ENCODE results near the gene TMEM132C.

The TMEM132C gene

DNA sequence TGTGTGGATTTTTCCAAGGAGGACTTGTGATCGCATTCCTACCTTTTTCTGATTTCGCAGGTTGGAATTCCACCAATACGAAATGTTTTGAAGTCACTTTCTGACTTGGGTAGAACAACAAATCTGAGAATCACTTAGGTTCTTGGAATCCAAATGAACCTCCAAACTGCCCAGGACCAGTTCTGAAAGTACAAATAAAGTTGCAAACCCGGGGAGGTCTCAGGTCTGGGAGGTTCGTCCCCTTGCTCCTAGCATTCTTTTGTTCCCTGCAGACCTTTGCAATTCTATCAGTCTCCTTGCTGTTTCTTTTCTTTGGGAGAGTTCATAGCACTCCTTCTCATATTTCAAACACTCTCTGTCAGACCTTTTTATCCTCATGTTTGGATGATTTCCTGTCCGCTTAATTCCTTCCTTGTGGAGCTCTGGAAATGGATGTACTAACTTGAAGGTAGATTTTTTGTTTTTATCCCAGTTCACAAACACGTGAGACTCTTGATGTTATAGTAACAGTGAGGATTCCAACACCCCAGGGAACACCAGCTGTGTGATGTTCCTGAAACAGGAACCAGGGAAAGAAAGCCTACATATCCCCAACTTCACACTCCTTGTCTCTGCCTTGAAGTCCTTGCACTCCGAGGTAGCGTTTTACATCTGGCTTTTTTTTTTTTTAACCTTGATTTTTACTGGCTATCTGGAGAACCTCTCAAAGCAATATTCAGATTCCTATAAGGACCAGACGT, 70.6 kb downstream of the TMEM132C start:
- in situ Hi-C loops (cut with MboI; ENCODE audit: low sequenced_read_pairs): no loop called here

DNA sequence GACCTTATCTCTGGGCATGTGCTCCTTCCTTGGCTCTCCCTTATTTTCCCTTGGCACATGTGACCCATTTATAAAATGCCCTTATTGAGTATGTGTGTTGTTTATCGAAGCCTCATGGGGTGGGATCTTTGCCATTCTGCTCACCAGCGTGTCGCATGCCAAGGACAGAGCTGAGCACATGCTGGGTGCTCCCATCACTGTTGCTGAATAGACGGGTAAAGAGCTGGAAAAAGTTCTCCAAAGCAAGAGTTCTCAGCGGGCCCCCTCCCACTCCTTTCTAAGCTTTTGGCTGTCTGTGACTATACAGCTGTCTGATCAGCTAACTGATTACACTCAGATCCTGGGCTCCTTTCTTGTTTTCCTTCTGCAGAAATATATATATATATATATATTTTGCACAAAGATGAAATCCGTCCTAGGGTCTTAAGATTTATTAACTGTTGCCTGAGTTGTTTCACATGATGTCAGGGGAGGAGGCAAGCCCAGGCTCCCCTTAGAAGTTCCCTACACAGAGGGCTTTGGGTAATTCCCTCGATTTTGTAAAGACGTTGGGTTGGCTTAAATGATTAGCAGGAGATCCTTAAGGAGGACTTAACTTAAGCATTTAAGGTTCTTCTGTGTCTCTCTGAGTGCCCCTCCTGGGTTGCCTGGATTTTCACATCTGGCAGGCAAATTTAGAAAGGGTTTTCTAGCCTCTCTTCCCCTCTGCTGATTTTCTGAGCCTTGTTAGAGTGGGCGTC, 71.6 kb downstream of the TMEM132C start:
- in situ Hi-C loops (cut with MboI; ENCODE audit: low sequenced_read_pairs): no loop called here

DNA sequence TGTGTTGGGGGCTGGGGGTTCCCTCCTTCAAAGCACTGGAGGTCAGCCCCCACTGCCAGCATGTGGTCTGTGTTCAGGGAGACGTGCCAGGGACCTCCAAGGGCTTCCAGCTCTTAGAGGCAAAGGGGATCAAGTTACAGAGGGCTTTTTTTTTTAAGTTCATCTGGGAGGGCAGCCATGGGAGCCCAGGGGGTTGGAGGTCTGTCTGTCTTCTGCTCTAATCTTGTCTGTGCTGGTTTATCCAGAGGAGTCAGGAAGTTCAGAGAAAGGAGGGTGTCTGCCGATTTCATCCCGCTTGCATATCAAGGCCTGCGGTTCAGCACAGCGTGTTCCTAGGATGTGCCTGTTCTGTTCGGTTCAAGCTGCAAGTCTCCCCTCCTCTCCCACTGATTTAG, 72.2 kb downstream of the TMEM132C start:
- in situ Hi-C loops (cut with MboI; ENCODE audit: low sequenced_read_pairs): no loop called here

DNA sequence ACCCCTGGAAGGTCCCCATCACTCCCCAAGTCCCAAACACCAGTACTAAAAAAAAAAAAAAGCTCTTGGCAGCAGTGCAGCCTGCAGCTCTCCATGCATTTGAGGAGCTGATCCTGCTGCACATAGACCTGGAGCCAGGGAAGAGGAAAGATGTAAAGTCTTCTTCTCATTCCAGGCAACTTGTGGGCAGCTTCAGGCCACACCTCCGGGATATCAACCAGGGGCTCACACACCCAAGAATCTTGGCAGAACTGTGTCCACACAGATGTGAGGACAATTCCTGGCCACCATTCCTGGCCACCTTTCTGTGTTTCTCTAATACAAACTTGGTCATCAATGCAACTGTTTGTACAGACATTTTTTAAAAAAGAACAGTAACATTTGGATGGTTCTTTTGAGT, 72.7 kb downstream of the TMEM132C start:
- in situ Hi-C loops (cut with MboI; ENCODE audit: low sequenced_read_pairs): no loop called here

DNA sequence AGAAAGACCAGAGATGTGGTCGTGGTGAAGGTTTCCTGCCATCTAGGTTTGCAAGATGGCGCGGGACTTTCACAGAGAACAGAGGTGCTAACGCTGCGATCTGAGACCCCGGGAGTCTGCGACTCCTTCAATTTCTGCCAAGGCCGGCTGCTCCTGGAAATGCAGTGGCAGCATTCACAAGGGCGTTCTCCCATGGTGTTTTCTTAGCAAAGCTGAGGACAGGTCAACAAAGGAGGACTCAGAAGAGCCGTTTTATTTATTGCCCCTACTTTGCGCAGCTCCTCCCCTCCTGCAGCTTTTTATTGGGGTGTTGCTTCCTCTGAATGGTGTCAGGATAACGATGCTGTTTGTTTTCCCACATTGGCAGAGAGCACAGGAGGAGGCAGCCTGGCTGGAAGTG, 86.3 kb downstream of the TMEM132C start:
- in situ Hi-C loops (cut with MboI; ENCODE audit: low sequenced_read_pairs): no loop called here

DNA sequence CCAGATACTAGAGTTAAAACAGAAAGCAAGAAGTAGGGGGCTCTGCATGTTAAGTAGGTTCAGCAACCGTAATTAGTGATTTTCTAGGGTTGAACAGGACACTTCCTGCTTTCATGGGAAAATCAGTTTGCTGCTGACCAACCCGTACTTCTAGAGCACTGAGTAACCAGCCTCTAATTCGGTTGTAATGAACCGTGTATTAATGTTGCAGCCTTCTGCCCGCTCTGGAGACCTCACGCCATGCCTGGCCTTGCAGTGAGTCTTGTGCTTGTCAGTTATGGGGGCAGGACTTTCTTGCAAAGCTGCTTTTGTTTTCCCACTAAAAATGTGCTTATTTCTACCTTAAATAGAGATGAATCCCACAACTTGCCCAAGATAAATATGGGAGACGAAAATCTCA, 89.6 kb downstream of the TMEM132C start:
- in situ Hi-C loops (cut with MboI; ENCODE audit: low sequenced_read_pairs): no loop called here

DNA sequence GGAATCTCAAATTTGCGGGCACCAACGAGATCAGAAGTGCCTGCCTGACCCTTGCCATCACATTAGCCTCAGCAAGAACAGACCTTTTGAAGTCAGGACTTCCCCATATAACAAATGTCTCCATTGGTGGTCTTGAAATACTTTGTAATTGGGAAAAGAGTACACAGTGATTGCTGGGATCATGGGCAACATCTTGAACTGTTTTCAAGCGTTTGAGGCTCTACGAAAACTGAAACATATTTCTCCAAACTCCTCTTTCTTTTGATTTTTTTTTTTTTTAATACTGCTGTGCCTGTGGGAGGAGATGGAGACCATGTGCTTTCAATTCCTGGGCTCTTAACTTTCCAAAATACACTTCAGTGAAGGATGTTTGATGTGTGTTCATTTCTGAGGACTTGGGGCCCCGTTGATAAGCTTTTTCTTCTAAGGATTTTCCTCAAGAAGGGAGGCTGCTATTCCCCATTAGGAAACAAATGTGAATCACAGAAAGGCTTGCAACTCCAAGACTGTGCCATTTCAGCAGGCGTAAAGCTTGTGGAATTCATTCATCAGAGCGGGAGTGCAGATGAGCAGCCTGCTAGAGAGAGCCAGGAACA, 94.5 kb downstream of the TMEM132C start:
- in situ Hi-C loops (cut with MboI; ENCODE audit: low sequenced_read_pairs): no loop called here

DNA sequence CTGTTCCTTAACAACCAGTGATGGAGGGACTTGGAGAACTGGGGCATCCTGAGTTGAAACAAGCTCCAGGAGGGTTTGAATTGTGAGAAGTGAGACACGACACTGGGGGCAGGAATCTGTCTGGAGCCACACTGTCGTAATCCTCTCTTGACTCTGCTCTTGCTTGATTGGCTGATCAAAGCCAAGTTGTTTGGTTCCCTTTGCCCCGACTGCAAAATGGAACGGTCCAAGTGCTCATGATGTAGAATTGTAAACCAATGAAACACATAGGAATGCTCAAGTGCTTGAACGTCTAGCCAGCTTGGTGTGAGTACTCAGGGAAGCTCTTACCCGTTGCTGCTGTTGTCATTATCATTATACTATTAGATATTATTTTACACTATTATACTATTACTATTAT, 98.1 kb downstream of the TMEM132C start:
- in situ Hi-C loops (cut with MboI; ENCODE audit: low sequenced_read_pairs): no loop called here

DNA sequence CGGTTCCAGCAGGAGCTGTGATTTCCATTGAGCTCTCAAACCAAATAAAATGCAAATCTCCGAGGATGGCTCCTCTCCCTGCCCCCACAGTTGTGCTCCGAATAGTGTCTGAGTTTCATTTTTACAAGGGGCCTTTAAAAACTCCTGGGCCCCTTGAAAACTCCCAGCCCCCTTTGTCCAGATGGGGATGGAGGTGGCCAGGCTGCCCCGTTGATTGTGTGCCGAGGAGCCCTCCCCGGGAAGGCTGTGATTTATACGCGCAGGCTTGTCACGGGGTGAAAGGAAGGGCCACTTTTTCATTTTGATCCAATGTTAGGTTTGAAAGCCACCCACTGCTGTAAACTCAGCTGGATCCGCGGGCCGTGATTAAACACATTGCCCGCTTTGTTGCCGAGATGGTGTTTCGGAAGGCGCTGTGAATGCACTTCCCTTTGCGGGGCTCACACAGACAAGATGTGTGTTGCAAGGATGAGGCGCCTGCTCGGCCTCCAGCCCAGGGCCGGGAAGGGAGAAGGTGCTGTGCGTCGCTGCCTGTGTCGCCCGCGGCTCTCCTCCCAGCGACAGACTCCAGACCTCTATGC, 98.8 kb downstream of the TMEM132C start:
- in situ Hi-C loops (cut with MboI; ENCODE audit: low sequenced_read_pairs): no loop called here

DNA sequence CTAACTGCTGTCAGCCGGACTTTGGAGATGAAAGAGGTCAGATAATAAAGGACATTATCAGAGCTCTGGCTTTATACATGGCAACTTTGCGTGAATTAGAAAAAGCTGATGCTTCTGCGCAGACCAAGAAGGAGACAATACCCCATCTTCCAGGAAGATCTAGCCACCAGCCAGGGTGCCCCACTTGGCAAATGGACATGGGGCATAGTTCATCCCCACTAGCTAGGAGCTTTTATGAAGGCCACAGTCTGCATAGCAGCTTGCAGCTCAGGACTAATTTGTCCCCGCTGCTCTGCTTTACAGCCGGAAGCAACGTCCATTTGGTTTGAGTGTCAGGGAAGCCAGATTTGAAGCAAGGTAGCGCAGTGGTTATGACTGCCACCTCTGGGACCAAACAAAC, 101.0 kb downstream of the TMEM132C start:
- in situ Hi-C loops (cut with MboI; ENCODE audit: low sequenced_read_pairs): no loop called here

DNA sequence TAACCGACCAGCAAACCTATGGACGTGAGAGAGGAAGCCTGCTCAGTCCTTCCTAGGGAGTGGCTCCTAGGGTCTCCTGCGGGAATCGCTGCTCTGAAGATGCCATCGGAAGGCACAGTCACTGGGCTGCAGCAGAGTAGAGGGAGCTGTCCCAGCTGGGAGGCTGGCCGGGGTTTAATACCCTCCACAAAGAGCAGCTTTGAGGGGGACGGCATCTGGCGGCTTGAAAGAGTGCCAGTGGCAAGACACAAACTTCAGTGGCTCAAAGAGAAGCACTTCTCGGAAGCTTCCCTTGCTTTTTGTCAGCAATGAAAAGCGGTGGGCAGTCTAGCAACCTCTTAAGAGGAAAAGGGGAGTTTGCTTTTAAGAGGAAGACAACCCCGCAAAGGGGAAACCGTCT, 114.6 kb downstream of the TMEM132C start:
- in situ Hi-C loops (cut with MboI; ENCODE audit: low sequenced_read_pairs): no loop called here

DNA sequence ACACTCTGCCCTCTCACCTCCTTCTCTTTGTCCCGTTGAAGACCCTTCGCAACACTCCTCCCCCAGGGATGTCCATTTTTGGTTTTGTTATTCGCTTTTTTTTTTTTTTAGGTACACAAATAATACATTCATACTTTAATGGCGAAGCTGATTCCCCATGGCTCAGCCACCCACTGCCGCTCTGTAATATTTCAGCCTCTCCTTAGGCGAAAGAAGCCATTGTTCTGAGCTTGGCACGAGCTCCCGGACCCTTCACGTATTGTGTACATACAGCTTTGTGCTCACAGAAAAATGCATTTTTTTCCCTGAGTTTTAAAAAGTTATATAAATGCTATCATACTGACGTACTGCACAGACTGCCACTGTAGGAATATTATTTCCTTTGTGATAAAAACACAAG, 115.0 kb downstream of the TMEM132C start:
- in situ Hi-C loops (cut with MboI; ENCODE audit: low sequenced_read_pairs): no loop called here

DNA sequence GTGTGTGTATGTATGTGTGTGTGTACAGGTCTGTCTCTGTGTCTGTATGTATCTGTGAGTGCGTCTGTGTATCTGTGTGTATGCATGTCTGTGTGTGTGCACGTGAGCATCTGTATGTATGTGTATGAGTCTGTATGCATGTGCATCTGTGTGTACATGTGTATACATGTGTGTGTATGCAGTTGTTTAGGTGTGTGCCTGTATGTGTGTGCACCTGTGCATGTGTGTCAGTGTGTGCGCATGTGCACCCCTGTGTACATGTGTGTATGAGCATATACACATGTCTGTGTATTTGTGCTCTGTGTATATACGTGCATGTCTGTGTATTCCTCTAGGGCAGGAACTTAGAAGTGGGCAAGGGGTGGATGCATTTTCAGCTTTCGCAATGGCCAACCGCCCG, 116.0 kb downstream of the TMEM132C start:
- in situ Hi-C loops (cut with MboI; ENCODE audit: low sequenced_read_pairs): no loop called here

DNA sequence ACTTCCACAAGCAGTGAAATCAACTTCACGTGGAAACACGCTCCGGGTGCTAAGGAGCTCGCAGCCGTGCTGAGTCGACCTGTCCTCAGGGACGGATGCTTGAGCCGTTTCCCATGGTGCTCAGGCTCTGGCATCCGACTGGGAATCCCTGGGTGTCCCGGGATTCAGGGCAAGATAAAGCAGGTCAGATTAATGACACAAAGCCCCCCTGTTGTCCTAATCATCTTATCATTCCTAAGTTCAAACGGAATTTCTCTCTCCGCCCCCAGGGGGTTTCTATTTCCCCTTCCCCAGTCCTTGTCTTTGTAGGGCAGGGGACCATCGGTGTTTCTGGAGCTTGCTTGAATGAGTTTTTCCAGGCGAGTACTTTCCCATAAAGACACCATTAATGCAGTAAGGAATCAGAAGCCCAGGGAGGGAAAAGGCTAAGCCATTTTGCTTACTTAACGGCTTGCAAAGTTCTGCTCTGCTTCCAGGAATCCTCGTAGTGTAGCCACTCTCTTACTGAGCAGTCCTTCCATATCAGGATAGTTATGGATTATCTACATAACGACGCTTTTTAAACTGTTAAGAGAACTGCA, 116.5 kb downstream of the TMEM132C start:
- in situ Hi-C loops (cut with MboI; ENCODE audit: low sequenced_read_pairs): no loop called here

DNA sequence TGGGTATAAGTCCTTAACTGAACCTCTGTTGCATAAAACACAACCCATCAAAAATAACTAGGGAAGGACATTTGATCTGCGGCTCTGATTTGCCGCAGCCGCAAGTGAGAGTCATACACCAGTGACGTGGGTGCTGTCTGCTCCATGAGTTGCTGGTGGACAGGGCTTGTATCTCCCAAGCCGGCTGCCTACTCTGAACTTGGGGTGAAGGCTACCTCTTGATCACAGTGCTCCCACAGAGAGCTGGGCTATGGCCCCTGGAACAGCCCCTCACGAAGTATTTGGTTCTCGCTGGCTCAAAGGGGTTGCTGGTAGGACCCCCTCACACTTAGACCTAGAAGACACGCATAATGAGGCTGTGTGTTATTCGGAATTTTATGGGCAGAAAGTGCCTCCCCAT, 118.8 kb downstream of the TMEM132C start:
- in situ Hi-C loops (cut with MboI; ENCODE audit: low sequenced_read_pairs): no loop called here

DNA sequence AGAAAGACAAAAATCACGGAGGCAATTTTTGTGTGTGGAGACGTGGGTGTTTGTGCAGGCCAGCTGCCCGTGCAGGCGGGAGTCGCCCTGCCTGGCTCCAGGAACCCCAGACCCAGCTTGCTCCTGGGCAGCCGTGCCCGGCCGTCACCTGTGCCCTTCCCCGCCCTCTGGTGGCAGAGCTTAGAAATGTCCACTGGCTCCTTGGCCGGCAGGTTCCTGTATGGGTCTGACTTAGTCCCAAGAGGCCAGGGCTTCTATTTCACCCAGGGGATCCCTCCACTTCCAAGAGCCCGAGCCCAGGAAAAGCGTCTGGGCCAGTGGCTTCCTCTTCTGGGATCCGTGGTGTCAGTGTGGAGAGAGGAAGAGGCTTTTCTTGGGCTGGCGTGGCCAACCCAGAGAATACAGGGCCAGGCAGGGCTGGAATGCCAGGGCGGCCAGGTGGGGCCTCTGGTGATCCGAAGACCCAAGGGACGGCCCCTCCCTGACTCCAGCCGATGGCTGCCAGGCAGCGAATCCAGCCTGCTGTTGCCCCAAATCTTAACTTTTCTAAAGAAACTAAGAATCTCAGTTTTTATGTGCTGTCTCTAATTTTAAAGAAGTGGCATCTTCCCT, 120.9 kb downstream of the TMEM132C start:
- in situ Hi-C loops (cut with MboI; ENCODE audit: low sequenced_read_pairs): no loop called here

DNA sequence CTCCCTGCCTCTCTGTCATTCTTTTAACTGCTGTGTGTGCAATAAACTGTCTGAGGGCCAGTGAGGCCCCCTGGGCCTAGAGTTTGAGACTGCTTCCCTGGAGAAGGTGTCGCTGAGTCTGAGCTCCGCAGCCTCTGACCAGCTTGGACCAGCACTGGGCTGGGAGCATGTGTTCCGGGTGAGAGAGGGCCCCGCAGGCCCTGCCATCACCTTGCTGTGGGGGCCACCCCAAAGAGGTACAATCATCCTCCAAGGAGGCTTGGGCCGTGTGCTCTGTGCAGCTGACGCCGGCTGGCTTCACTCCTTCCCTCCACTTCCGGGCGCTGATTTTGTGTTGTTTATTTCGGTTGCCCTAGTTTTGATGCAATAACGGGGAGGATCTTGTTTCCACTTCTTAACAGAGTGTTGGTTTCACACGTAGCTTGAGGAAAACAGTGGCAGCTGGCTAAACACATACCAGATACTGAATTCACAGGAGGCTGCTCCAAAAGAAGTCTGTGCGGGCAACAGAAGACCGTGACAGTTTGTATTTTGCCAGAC, 121.6 kb downstream of the TMEM132C start:
- in situ Hi-C loops (cut with MboI; ENCODE audit: low sequenced_read_pairs): no loop called here

DNA sequence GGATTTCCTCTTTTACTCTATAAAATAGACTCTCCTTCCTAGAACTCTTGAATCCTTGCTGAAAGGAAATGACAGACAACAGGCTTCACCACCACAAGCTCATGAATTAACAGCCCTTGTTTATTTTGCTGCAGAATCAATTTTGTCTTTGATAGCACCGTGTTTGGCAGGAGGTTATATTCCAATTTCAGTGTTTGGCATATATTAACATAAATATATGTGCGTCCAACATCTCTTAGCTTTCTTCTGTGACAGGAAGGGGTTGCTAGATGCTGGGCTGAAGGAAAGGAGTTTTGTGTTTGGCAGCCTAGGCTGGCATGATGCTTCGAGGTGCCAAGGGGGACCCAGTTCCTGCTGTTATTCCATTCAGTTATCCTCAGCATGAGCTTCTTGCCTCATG, 126.4 kb downstream of the TMEM132C start:
- in situ Hi-C loops (cut with MboI; ENCODE audit: low sequenced_read_pairs): no loop called here

DNA sequence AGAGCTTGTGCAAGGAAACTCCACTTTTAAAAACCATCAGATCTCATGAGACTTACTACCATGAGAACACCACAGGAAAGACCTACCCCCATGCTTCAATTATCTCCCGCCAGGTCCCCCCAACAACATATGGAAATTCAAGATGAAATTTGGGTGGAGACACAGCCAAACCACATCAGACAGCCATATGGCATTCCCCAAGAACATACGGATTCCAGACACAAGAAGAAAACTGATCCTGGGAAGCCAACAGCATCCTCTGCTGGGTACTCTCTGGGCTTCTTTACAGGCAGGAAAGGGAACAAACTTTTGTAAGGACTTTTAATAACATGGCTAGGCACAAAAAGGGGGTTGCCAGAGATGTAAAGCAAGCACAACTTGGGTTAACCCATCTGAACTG, 127.2 kb downstream of the TMEM132C start:
- in situ Hi-C loops (cut with MboI; ENCODE audit: low sequenced_read_pairs): no loop called here

DNA sequence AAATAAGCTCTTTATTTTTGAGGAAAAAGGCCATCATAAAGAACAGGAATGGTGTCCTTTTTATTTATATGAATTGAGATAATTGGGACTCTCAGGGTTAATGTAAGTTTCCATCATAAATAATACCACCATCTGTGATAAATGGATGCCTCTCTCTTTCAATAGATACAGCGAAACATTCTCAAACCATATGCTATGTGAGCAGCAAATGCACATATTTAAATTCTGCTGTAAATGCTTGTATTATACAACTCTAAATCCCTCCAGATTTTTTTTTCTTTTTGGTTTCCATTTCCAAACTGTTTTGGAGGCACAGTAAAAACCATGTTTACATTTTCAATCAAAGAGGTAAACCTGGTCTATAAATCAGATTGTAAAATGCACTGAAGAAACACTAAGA, 132.3 kb downstream of the TMEM132C start:
- in situ Hi-C loops (cut with MboI; ENCODE audit: low sequenced_read_pairs): no loop called here
